Fibroblast of skin of left quadriceps (primary cell): Measurements from ENCODE around the gene CLN5.

Source experiments
- DNase-seq, 2 experiments: peaks; one replicate each; pipeline ENCODE4 v3.0.0-alpha.2; 2013; ENCODE audit warnings: low read depth in 2 of 2

The CLN5 gene

GRCh38 chr13:77016888-77017623, 25.2 kb downstream of the CLN5 start:
- DNase-seq = no peak

GRCh38 chr13:77019756-77020155, 27.9 kb downstream of the CLN5 start:
- DNase-seq = no peak

GRCh38 chr13:77022341-77022740, 30.5 kb downstream of the CLN5 start:
- DNase-seq = no peak

GRCh38 chr13:77026255-77026860, 34.5 kb downstream of the CLN5 start:
- DNase-seq = no peak

GRCh38 chr13:77026861-77027621, 35.2 kb downstream of the CLN5 start, which contains the start of gene FBXL3:
FBXL3 (minus strand) TSS chr13:77027159; CDS start chr13:77021860, 5,299 bp downstream.
- peak; percentile 88 to 89 for DNase-seq

- DNase-seq = no peak
These were observed 36.3 kb downstream of the CLN5 start for GRCh38 chr13:77028202-77028601.

- no peak for DNase-seq
These were observed 37.6 kb downstream of the CLN5 start for GRCh38 chr13:77029436-77029835.

- DNase-seq = no peak
These were observed 39.9 kb downstream of the CLN5 start for GRCh38 chr13:77031656-77032243.

GRCh38 chr13:77033717-77034302, 41.9 kb downstream of the CLN5 start:
- DNase-seq = no peak

GRCh38 chr13:77034881-77035280, 43.0 kb downstream of the CLN5 start:
- DNase-seq = no peak

- DNase-seq = no peak
These were observed 44.4 kb downstream of the CLN5 start for GRCh38 chr13:77036279-77036678.

- peak in 1 of 2 experiments; percentile 40 for DNase-seq
These were observed 47.1 kb downstream of the CLN5 start for GRCh38 chr13:77038907-77039480.

GRCh38 chr13:77040076-77040475, 48.2 kb downstream of the CLN5 start:
- DNase-seq = no peak

GRCh38 chr13:77040835-77041234, 49.0 kb downstream of the CLN5 start:
- no peak for DNase-seq

GRCh38 chr13:77042566-77043177, 50.8 kb downstream of the CLN5 start:
- no peak for DNase-seq

- DNase-seq = no peak
These were observed 55.9 kb downstream of the CLN5 start for GRCh38 chr13:77047649-77048343.

- no peak for DNase-seq
These were observed 56.8 kb downstream of the CLN5 start for GRCh38 chr13:77048681-77049080.

- no peak for DNase-seq
These were observed 61.3 kb downstream of the CLN5 start for GRCh38 chr13:77053192-77053591.
